Testis (tissue), 3 donors: ENCODE data around the gene SPEF2. TPM values are rescaled to one million over a fixed set of nuclear protein-coding genes. Genes with fewer than 3 reads are reported as not detected.

Experiments used
- DNase-seq: peaks from one replicate; pipeline ENCODE4 v3.0.0-alpha.2; 2019
- H3K27ac ChIP-seq, 2 donors: fragments of 200-600 bp; sonication (generic); one replicate each; pipeline ENCODE4 v1.5.1; 2019
- H3K27me3 ChIP-seq: fragments of 200-600 bp; sonication (generic); one replicate; pipeline ENCODE4 v1.5.1; 2019
- H3K36me3 ChIP-seq: fragments of 200-600 bp; sonication (generic); one replicate; pipeline ENCODE4 v1.5.1; 2017; ENCODE audit warnings: low read depth; ENCODE audit errors: missing control alignments
- H3K4me1 ChIP-seq: fragments of 200-600 bp; sonication (generic); one replicate; pipeline ENCODE4 v1.5.1; 2019
- H3K4me3 ChIP-seq, 2 donors: fragments of 200-600 bp; sonication (generic); one replicate each; pipeline ENCODE4 v1.5.1; 2017 to 2019
- H3K9me3 ChIP-seq: fragments of 200-600 bp; sonication (generic); one replicate; pipeline ENCODE4 v1.5.1; 2017
- POLR2A ChIP-seq: fragments of 450-650 bp; IDR thresholded peaks from one replicate; pipeline ENCODE4 v1.6.1; 2017; ENCODE audit warnings: antibody characterized with exemption, mild to moderate bottlenecking, moderate library complexity
- WGBS, 2 donors: methylation state at CpG; one replicate each; pipeline ENCODE4 v1.1.5; 2018; 5-methylcytosine and 5-hydroxymethylcytosine counted together
- intact Hi-C: fragments of 100-400 bp; cut with DNase I; formaldehyde crosslinking; loops from one replicate; pipeline ENCODE4 v1.15.1; 2023; ENCODE audit warnings: low total_unique reads
- polyA plus RNA-seq: library from polyadenylated mRNA; stranded (reverse); fragments of 350-450 nt; fragmentation: Illumina TruSeq; extraction: RNeasy Lipid Tissue Mini Kit (QIAGEN cat#74804); gene quantifications from one replicate; pipeline ENCODE4 v1.2.3, GENCODE V29; 2014; ENCODE audit warnings: low read depth, low replicate concordance; ENCODE audit not compliant: insufficient read depth
- total RNA-seq, 2 donors: library from RNA; depleted of rRNA; stranded (reverse); fragments of >200 nt; gene quantifications; one replicate each; pipeline ENCODE4 v1.2.3, GENCODE V29; 2016
- TF ChIP-seq, protein P1 (sequence below), 3 experiments: fragments of 450-650 bp in 2 of 3; fragments of 200-600 bp in 1 of 3; sonication (generic) in 1 of 3; IDR thresholded peaks; one replicate each; pipeline ENCODE4 v1.5.1; 2016 to 2019; ENCODE audit warnings: antibody characterized with exemption in 3 of 3, mild to moderate bottlenecking in 2 of 3, moderate library complexity in 1 of 3

The SPEF2 gene
- total and polyA plus RNA-seq, 3 donors from 2014 or later, result 15.9 to 22.7 (median 17.8) TPM

- H3K27ac ChIP-seq, result no peak overlapping the region
Observed at GRCh38 chr5:35859101-35859661, 241.5 kb downstream of the SPEF2 start.

GRCh38 chr5:35860686-35861085 is 243.0 kb downstream of the SPEF2 start:
- 83 to 85% methylated on average over 1 of the region's 1 CpG for WGBS, 2 donors
- Histone ChIP-seq H3K36me3 (no peaks in the 10 kb centered on the region), H3K4me3 (no peak overlapping the region), H3K27ac (no peak overlapping the region), H3K4me1 (peaks cover 11% of the 10 kb centered on the region), H3K9me3 (no peaks in the 10 kb centered on the region), H3K27me3 (no peaks in the 10 kb centered on the region)
- TF ChIP-seq, protein P1, sequence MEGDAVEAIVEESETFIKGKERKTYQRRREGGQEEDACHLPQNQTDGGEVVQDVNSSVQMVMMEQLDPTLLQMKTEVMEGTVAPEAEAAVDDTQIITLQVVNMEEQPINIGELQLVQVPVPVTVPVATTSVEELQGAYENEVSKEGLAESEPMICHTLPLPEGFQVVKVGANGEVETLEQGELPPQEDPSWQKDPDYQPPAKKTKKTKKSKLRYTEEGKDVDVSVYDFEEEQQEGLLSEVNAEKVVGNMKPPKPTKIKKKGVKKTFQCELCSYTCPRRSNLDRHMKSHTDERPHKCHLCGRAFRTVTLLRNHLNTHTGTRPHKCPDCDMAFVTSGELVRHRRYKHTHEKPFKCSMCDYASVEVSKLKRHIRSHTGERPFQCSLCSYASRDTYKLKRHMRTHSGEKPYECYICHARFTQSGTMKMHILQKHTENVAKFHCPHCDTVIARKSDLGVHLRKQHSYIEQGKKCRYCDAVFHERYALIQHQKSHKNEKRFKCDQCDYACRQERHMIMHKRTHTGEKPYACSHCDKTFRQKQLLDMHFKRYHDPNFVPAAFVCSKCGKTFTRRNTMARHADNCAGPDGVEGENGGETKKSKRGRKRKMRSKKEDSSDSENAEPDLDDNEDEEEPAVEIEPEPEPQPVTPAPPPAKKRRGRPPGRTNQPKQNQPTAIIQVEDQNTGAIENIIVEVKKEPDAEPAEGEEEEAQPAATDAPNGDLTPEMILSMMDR (IDR thresholded peaks at IDR 0.05), result no peak
- TF ChIP-seq POLR2A, result no peak
- DNase-seq, result no peak
- intact Hi-C loops, result no loop called here

More at GRCh38 chr5:35859101-35859661, 241.5 kb downstream of the SPEF2 start:
- Histone ChIP-seq H3K36me3 (no peaks in the 10 kb centered on the region), H3K4me1 (peaks cover 15% of the 10 kb centered on the region), H3K9me3 (no peaks in the 10 kb centered on the region), H3K27me3 (no peaks in the 10 kb centered on the region), H3K4me3 (no peak overlapping the region)
- WGBS, 2 donors, result 66 to 73% methylated on average over 3 of the region's 3 CpGs
- intact Hi-C loops, result no loop called here
- DNase-seq, result no peak
- TF ChIP-seq POLR2A, result no peak
- TF ChIP-seq, protein P1 (IDR thresholded peaks at IDR 0.05), result no peak

DNA sequence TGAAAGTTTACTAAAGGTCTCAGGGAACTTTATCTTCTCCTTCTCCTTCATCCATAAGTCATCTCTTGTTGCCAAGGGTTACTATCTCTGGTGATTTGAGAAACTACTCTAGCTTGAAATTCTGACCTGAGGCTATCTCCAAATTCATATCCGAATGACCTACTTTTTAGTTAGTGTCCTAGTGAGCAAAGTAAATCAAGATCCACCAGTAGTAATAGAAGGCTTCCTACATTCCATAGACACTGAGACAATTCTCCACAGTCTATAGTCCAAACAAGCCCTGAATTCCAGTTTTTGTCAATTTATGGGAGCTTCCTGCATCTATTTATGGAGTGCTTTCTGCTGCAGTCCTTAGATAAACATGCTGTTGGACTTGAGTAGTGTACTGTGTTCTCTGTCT is 244.1 kb downstream of the SPEF2 start:
- intact Hi-C loops, result no loop called here
- DNase-seq, result no peak
- no peaks in the 10 kb centered on the region for H3K9me3 ChIP-seq
- no peak overlapping the region for H3K4me3 ChIP-seq
- H3K27ac ChIP-seq, result no peak overlapping the region
- no peaks in the 10 kb centered on the region for H3K27me3 ChIP-seq
- WGBS, 2 donors, result 62 to 71% methylated on average over 1 of the region's 1 CpG
- H3K36me3 ChIP-seq, result no peaks in the 10 kb centered on the region
- H3K4me1 ChIP-seq, result peaks cover 6% of the 10 kb centered on the region
- TF ChIP-seq POLR2A, result no peak
- TF ChIP-seq, protein P1 (IDR thresholded peaks at IDR 0.05), result no peak

DNA sequence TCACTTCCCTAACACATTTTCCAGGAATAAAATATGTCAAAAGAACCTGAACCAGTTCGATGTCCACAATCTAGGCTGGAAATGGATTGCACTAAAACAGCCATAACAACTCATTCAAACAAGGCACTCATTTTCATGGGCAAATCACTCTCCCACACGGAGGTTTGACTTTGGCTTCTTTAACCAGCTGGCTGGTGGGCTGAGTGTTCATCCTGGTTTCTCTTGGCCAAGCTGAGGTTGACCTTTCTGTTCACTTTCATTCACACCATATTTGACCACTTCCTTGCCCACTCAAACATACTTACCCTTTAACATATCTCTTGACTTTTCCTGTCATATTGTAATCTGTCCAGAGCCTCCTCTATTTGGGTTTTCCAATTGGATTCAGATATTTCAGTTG is 244.5 kb downstream of the SPEF2 start:
- no peak overlapping the region for H3K4me3 ChIP-seq

More for the DNA sequence above, 244.5 kb downstream of the SPEF2 start:
- intact Hi-C loops, result no loop called here
- no peak for DNase-seq
- Histone ChIP-seq H3K9me3 (no peaks in the 10 kb centered on the region), H3K27ac (no peak overlapping the region), H3K27me3 (no peaks in the 10 kb centered on the region), H3K4me1 (peaks cover 3% of the 10 kb centered on the region), H3K36me3 (no peaks in the 10 kb centered on the region)
- 74 to 78% methylated on average over 2 of the region's 2 CpGs for WGBS, 2 donors
- TF ChIP-seq POLR2A, result no peak
- TF ChIP-seq, protein P1 (IDR thresholded peaks at IDR 0.05), result no peak
